ENCODE measurements around the gene CDC42.

CDC42 gene

DNA sequence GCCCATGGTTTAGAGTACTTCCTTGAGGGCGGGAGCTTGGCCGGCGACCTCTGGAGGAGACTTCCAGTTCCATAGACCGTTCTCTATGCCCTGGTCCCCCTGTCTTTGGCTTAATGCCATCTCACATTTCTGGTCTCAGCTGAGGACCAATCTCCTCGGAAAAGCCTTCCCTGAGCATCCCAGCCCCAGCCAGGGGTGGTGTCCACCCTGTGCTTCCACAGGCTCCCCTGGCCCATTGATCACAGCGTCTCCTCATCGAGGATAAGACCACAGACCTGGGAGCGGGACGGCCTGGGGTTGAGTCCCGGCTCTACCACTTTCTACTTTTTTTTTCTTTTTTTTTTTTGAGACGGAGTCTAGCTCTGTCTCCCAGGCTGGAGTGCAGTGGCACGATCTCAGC is 75.9 kb downstream of the CDC42 start:
- Histone ChIP-seq H4K8ac (ENCODE audit: low read depth, low read length) (no peak overlapping the region), H3K9me3 (ENCODE audit: insufficient read depth, low read depth, low read length) (peaks cover 3% of the 10 kb centered on the region), H3K79me2 (ENCODE audit: control insufficient read depth, insufficient read depth, low read length, poor library complexity) (no peaks in the 10 kb centered on the region), H3K4me2 (ENCODE audit: low read length) (no peak overlapping the region), H3K23ac (ENCODE audit: low read length) (no peak overlapping the region), H2BK5ac (ENCODE audit: low read depth, low read length, poor library complexity) (no peak overlapping the region), H4K12ac (ENCODE audit: low read depth, low read length) (no peak overlapping the region), H3K14ac (ENCODE audit: low read length) (no peak overlapping the region), H3K79me1 (ENCODE audit: low read length) (peaks cover 2% of the 10 kb centered on the region), H3K18ac (ENCODE audit: low read length) (no peak overlapping the region), H3K27me3 (ENCODE audit: insufficient read depth, low read length) (no peaks in the 10 kb centered on the region), H3K36me3 (ENCODE audit: control insufficient read depth in 1 of 2, insufficient read depth in 2 of 2, low read length in 2 of 2) (peaks cover 12 to 17% of the 10 kb centered on the region in 2 experiments), H3K4me1 (ENCODE audit: control insufficient read depth in 1 of 2, insufficient read depth in 2 of 2, low read length in 2 of 2) (peaks cover 0 to 11% of the 10 kb centered on the region in 2 experiments), H3K4me3 (ENCODE audit: low read depth, low read length) (no peak overlapping the region), H3K9ac (ENCODE audit: low read length) (no peak overlapping the region), H2BK12ac (ENCODE audit: low read length) (no peak overlapping the region), H2AFZ (ENCODE audit: insufficient read depth, low read length, poor library complexity) (no peak overlapping the region), H4K91ac (ENCODE audit: low read depth, low read length) (no peak overlapping the region), H3K4ac (ENCODE audit: low read depth, low read length) (no peak overlapping the region), H2BK120ac (ENCODE audit: insufficient read depth, low read length, poor library complexity) (no peak overlapping the region), H3K27ac (ENCODE audit: low read depth, low read length) (no peak overlapping the region), H2AK5ac (ENCODE audit: low read length) (no peak overlapping the region)
- DNase-seq: no peak
- no CpG with 5 or more reads among the region's 12 CpGs for WGBS (ENCODE audit: extremely low coverage, insufficient coverage, insufficient read length)

DNA sequence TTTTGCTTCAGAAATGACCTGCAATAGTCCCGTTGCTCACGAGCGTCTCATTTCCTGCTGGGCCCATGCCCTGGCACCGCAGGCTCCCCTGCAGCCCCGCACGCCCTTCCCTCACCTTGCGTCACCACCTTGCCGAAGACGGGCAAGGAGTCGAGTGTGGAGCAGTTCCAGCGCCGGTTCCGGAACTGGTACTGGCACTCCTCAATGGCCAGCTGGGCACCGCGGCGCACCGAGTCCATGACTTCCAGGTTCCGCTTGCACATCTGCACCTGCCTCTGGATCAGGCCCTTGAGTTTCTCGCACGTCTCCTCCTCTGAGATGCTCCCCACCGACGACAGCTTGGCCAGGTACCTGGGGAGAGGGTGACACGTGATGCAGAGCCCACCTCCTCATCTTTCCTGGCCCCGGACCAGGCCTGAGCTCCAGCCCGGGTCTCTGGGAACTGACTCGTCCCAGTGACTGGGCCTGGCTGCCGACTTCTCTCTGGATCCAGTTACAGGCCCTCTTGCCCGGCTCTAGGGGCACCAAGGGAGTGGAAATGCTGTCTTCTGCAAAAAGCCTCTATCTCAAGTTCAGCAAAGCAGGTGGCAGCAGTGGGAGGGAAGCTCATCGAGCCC is 77.1 kb downstream of the CDC42 start:
- Histone ChIP-seq H2AFZ (ENCODE audit: insufficient read depth, low read length, poor library complexity) (no peak overlapping the region), H2BK120ac (ENCODE audit: insufficient read depth, low read length, poor library complexity) (no peak overlapping the region), H4K91ac (ENCODE audit: low read depth, low read length) (no peak overlapping the region), H3K9ac (ENCODE audit: low read length) (no peak overlapping the region), H4K8ac (ENCODE audit: low read depth, low read length) (no peak overlapping the region), H2BK12ac (ENCODE audit: low read length) (no peak overlapping the region), H3K79me1 (ENCODE audit: low read length) (peaks cover 2% of the 10 kb centered on the region), H3K4me2 (ENCODE audit: low read length) (no peak overlapping the region), H3K27me3 (ENCODE audit: insufficient read depth, low read length) (no peaks in the 10 kb centered on the region), H3K4me1 (ENCODE audit: control insufficient read depth in 1 of 2, insufficient read depth in 2 of 2, low read length in 2 of 2) (peaks cover 7 to 12% of the 10 kb centered on the region in 2 experiments), H3K9me3 (ENCODE audit: insufficient read depth, low read depth, low read length) (peaks cover 3% of the 10 kb centered on the region), H2AK5ac (ENCODE audit: low read length) (no peak overlapping the region), H3K27ac (ENCODE audit: low read depth, low read length) (no peak overlapping the region), H2BK5ac (ENCODE audit: low read depth, low read length, poor library complexity) (no peak overlapping the region), H3K4ac (ENCODE audit: low read depth, low read length) (no peak overlapping the region), H3K4me3 (ENCODE audit: low read depth, low read length) (no peak overlapping the region), H3K14ac (ENCODE audit: low read length) (no peak overlapping the region), H3K79me2 (ENCODE audit: control insufficient read depth, insufficient read depth, low read length, poor library complexity) (no peaks in the 10 kb centered on the region), H4K12ac (ENCODE audit: low read depth, low read length) (no peak overlapping the region), H3K36me3 (ENCODE audit: control insufficient read depth in 1 of 2, insufficient read depth in 2 of 2, low read length in 2 of 2) (peaks cover 12 to 17% of the 10 kb centered on the region in 2 experiments), H3K18ac (ENCODE audit: low read length) (no peak overlapping the region), H3K23ac (ENCODE audit: low read length) (no peak overlapping the region)
- DNase-seq: no peak
- WGBS (ENCODE audit: extremely low coverage, insufficient coverage, insufficient read length): no CpG with 5 or more reads among the region's 29 CpGs

DNA sequence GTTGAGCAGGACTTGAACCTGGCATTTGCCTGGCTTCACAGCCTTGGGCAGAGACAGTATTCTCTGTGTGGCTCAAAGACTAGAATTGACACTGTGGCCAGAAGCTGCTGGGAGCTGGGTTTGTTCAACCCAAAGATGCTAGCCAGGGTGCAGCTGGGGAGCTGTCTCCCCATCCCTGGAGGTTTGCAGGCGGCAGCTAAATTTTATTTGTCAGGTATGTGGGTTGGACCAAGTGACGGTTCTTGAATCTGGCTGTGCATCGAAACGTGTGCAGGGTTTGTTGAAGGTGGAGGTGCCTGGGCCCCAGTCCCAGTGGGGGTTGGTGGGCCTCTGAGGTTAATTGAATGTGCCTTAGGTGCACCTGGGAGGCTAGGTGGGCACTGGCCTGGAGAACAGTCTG is 78.6 kb downstream of the CDC42 start:
- Histone ChIP-seq H4K12ac (ENCODE audit: low read depth, low read length) (no peak overlapping the region), H3K36me3 (ENCODE audit: control insufficient read depth in 1 of 2, insufficient read depth in 2 of 2, low read length in 2 of 2) (peaks cover 8 to 17% of the 10 kb centered on the region in 2 experiments), H3K27me3 (ENCODE audit: insufficient read depth, low read length) (no peaks in the 10 kb centered on the region), H3K9ac (ENCODE audit: low read length) (no peak overlapping the region), H3K4me1 (ENCODE audit: control insufficient read depth in 1 of 2, insufficient read depth in 2 of 2, low read length in 2 of 2) (peaks cover 9 to 11% of the 10 kb centered on the region in 2 experiments), H3K79me2 (ENCODE audit: control insufficient read depth, insufficient read depth, low read length, poor library complexity) (no peaks in the 10 kb centered on the region), H2BK5ac (ENCODE audit: low read depth, low read length, poor library complexity) (no peak overlapping the region), H3K4me3 (ENCODE audit: low read depth, low read length) (no peak overlapping the region), H3K79me1 (ENCODE audit: low read length) (peaks cover 2% of the 10 kb centered on the region), H2BK120ac (ENCODE audit: insufficient read depth, low read length, poor library complexity) (no peak overlapping the region), H3K4me2 (ENCODE audit: low read length) (no peak overlapping the region), H3K18ac (ENCODE audit: low read length) (no peak overlapping the region), H2BK12ac (ENCODE audit: low read length) (no peak overlapping the region), H3K4ac (ENCODE audit: low read depth, low read length) (no peak overlapping the region), H3K27ac (ENCODE audit: low read depth, low read length) (no peak overlapping the region), H3K9me3 (ENCODE audit: insufficient read depth, low read depth, low read length) (peaks cover 3% of the 10 kb centered on the region), H2AFZ (ENCODE audit: insufficient read depth, low read length, poor library complexity) (no peak overlapping the region), H3K23ac (ENCODE audit: low read length) (no peak overlapping the region), H4K91ac (ENCODE audit: low read depth, low read length) (no peak overlapping the region), H4K8ac (ENCODE audit: low read depth, low read length) (no peak overlapping the region), H2AK5ac (ENCODE audit: low read length) (no peak overlapping the region), H3K14ac (ENCODE audit: low read length) (no peak overlapping the region)
- no CpG with 5 or more reads among the region's 4 CpGs for WGBS (ENCODE audit: extremely low coverage, insufficient coverage, insufficient read length)
- DNase-seq: no peak

DNA sequence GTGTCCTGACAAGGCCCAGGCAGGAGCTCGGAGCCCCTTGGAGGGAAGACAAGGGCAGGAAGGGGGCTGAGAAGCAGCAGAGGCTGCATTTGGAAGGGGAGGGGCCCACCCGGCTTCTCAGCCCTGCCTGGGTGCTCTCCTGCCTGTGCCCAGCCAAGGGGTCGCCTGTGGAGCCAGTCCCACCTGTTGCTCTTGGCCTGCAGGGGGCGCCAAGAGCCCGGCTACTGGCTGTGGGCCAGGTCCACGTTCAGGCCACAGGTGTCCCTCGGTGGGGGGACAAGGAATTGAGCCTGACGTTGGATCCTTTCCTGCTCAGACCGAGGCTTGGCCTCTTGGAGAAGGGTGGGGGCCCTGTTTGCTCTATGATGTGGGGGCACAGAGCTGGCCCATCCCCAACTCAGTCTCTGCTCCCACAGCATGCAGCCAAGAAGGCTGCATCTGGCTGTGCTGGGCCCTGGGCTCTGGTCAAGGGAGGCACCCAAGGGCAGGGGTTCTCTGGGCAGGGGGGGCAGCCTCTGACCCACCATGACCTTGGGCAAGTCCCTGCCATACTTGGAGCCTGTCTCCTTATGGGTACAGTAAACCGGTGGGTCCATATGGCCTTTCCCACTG is 79.5 kb downstream of the CDC42 start:
- Histone ChIP-seq H3K18ac (ENCODE audit: low read length) (peak overlapping the region; percentile 34), H3K14ac (ENCODE audit: low read length) (no peak overlapping the region), H2AFZ (ENCODE audit: insufficient read depth, low read length, poor library complexity) (no peak overlapping the region), H2BK120ac (ENCODE audit: insufficient read depth, low read length, poor library complexity) (no peak overlapping the region), H4K8ac (ENCODE audit: low read depth, low read length) (no peak overlapping the region), H4K91ac (ENCODE audit: low read depth, low read length) (no peak overlapping the region), H3K4me3 (ENCODE audit: low read depth, low read length) (no peak overlapping the region), H2BK5ac (ENCODE audit: low read depth, low read length, poor library complexity) (no peak overlapping the region), H3K79me2 (ENCODE audit: control insufficient read depth, insufficient read depth, low read length, poor library complexity) (no peaks in the 10 kb centered on the region), H3K9me3 (ENCODE audit: insufficient read depth, low read depth, low read length) (peaks cover 3% of the 10 kb centered on the region), H2BK12ac (ENCODE audit: low read length) (peak overlapping the region; percentile 38), H3K4ac (ENCODE audit: low read depth, low read length) (no peak overlapping the region), H4K12ac (ENCODE audit: low read depth, low read length) (no peak overlapping the region), H3K9ac (ENCODE audit: low read length) (no peak overlapping the region), H3K23ac (ENCODE audit: low read length) (no peak overlapping the region), H2AK5ac (ENCODE audit: low read length) (peak overlapping the region; percentile 16), H3K4me1 (ENCODE audit: control insufficient read depth in 1 of 2, insufficient read depth in 2 of 2, low read length in 2 of 2) (peaks cover 15 to 17% of the 10 kb centered on the region in 2 experiments), H3K27ac (ENCODE audit: low read depth, low read length) (no peak overlapping the region), H3K79me1 (ENCODE audit: low read length) (peaks cover 4% of the 10 kb centered on the region), H3K27me3 (ENCODE audit: insufficient read depth, low read length) (no peaks in the 10 kb centered on the region), H3K4me2 (ENCODE audit: low read length) (no peak overlapping the region), H3K36me3 (ENCODE audit: control insufficient read depth in 1 of 2, insufficient read depth in 2 of 2, low read length in 2 of 2) (peaks cover 6 to 11% of the 10 kb centered on the region in 2 experiments)
- DNase-seq: peak; percentile 55 to 79
- WGBS (ENCODE audit: extremely low coverage, insufficient coverage, insufficient read length): no CpG with 5 or more reads among the region's 10 CpGs
